Chondrocyte (in vitro differentiated cells): ENCODE data around the gene TOB1. TPM values are rescaled to one million over a fixed set of nuclear protein-coding genes. Genes with fewer than 3 reads are reported as not detected.
A peak's percentile ranks its signal among the peaks of the same experiment; 100 is the strongest.

Source experiments
- DNase-seq: peaks from one replicate; pipeline ENCODE4 v3.0.0; 2021; ENCODE audit warnings: mixed read lengths, low spot score
- H3K27ac Mint-ChIP-seq: one replicate; pipeline ENCODE4 v1.8.0; 2021; ENCODE audit warnings: mild to moderate bottlenecking, moderate library complexity, mixed read lengths; ENCODE audit not compliant: unreplicated experiment
- H3K27me3 Mint-ChIP-seq: 2 replicates; pipeline ENCODE4 v1.8.0; 2021; ENCODE audit warnings: low read depth, mixed read lengths
- H3K36me3 Mint-ChIP-seq: 2 replicates; pipeline ENCODE4 v1.8.0; 2021; ENCODE audit warnings: low read depth, mixed read lengths
- H3K4me1 Mint-ChIP-seq: 2 replicates; pipeline ENCODE4 v1.8.0; 2021; ENCODE audit warnings: low read depth, mild to moderate bottlenecking, mixed read lengths
- H3K4me3 Mint-ChIP-seq: one replicate; pipeline ENCODE4 v1.8.0; 2021; ENCODE audit warnings: mild to moderate bottlenecking, moderate library complexity, mixed read lengths; ENCODE audit not compliant: unreplicated experiment
- H3K9me3 Mint-ChIP-seq: 2 replicates; pipeline ENCODE4 v1.8.0; 2021; ENCODE audit warnings: low read depth, mixed read lengths
- total RNA-seq: library from RNA; stranded (reverse); gene quantifications from 3 replicates; pipeline ENCODE4 v1.2.1, GENCODE V29; 2021
- TF ChIP-seq, protein P1 (sequence below): fragments of 200-600 bp; sonication (generic); IDR thresholded peaks from 2 replicates; pipeline ENCODE4 v1.5.0; 2021; ENCODE audit warnings: antibody characterized with exemption, mild to moderate bottlenecking, moderate library complexity

Gene TOB1
- total RNA-seq, 1 donor from 2014 or later: 36.6 TPM

DNA sequence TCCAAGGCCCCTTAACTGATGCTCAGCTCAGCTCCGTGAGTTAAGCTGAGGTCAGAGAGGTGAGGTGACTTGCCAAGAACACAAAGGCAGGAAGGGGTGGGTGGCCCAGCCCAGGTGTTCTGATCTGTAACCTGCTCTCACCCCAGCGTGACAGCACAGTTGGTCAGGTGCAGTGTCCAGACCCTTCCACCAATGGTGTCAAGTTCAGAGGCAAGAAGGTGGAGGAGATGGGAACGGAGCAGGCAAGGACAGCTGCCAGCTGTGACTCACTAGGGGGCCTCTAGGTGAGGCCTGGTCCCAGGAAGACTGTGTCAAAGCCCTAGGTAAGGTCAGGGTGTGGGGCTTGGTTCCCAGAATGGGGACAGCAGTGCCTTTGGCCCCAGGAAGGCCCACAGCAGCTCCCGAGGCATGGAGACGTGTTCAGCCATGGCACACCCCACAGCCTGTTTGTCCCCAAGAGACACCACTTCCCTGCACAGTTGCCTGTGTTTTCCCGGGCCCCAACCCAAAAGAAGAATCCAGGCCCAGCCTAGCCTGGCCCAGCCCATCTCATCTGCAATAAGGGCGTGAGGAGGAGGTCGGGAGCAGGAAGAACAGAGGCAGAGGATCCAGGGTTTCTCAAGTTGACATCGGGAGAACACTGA lies 23.5 kb downstream of the TOB1 start:
- TF ChIP-seq, protein P1, sequence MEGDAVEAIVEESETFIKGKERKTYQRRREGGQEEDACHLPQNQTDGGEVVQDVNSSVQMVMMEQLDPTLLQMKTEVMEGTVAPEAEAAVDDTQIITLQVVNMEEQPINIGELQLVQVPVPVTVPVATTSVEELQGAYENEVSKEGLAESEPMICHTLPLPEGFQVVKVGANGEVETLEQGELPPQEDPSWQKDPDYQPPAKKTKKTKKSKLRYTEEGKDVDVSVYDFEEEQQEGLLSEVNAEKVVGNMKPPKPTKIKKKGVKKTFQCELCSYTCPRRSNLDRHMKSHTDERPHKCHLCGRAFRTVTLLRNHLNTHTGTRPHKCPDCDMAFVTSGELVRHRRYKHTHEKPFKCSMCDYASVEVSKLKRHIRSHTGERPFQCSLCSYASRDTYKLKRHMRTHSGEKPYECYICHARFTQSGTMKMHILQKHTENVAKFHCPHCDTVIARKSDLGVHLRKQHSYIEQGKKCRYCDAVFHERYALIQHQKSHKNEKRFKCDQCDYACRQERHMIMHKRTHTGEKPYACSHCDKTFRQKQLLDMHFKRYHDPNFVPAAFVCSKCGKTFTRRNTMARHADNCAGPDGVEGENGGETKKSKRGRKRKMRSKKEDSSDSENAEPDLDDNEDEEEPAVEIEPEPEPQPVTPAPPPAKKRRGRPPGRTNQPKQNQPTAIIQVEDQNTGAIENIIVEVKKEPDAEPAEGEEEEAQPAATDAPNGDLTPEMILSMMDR: no peak
- Mint-ChIP-seq H3K4me3 (no peak overlapping the region), H3K27me3 (no peaks in the 10 kb centered on the region), H3K27ac (no peak overlapping the region), H3K4me1 (peaks cover 3% of the 10 kb centered on the region), H3K9me3 (no peaks in the 10 kb centered on the region), H3K36me3 (no peaks in the 10 kb centered on the region)
- peak; percentile 67 for DNase-seq

DNA sequence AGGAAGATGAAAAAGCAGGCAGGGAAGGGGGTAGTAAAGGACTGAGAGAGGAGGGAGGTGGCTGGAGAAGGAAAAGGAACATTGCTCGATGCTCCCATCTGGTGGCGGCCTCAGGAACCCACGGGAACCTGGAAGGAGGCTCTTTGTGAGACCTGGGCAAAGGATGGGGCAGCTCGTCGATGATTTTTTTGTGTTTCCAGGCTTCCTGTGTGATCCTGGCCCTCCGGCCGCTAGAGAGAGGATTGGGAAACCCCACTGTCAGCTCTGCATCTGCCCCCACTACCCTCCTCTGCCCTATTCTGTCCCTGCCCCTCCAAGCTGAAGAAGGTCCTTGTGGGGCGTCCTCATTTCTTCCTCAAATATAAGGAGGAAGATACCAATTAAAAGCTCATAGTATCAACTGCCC lies 24.2 kb downstream of the TOB1 start:
- Mint-ChIP-seq H3K9me3 (no peaks in the 10 kb centered on the region), H3K4me1 (peaks cover 3% of the 10 kb centered on the region), H3K36me3 (no peaks in the 10 kb centered on the region), H3K27ac (no peak overlapping the region), H3K4me3 (no peak overlapping the region), H3K27me3 (no peaks in the 10 kb centered on the region)
- DNase-seq: peak; percentile 62
- TF ChIP-seq, protein P1: peak; percentile 88

DNA sequence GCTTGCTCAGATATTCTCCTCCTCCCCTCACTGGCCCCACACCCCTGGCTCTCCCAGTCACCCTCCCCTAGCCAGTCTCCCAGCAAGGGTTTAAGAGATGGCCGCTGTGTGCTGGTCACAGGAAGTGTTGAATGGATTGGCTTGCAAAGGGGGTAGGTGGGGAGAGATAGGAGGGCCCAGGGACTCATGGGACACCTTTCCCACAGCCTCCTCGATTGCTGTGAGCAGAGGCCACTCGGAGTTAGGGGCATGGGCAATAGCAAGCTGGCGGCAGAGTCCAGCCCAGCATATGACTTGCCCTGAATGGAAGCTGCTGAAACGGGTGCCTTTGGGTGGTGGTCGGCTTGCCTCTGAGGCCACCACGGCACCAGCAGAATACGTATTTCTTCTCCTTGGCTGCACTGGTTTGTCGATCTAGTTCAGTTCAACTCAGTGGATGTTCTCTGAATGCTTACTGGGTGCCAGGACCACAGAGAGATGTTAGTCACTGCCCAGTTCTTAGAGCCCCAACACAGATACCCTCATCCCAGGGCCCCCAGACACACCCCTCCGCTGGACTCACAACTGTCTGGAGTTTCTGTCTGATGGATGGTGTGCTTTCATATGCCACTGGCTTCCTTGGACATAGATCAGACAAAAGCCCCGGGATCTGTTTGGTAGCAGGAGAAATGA lies 24.7 kb downstream of the TOB1 start:
- peak; percentile 63 for DNase-seq
- H3K9me3 Mint-ChIP-seq: no peaks in the 10 kb centered on the region
- H3K36me3 Mint-ChIP-seq: no peaks in the 10 kb centered on the region
- no peak overlapping the region for H3K4me3 Mint-ChIP-seq
- TF ChIP-seq, protein P1: no peak
- H3K4me1 Mint-ChIP-seq: peaks cover 3% of the 10 kb centered on the region
- H3K27ac Mint-ChIP-seq: no peak overlapping the region
- no peaks in the 10 kb centered on the region for H3K27me3 Mint-ChIP-seq

DNA sequence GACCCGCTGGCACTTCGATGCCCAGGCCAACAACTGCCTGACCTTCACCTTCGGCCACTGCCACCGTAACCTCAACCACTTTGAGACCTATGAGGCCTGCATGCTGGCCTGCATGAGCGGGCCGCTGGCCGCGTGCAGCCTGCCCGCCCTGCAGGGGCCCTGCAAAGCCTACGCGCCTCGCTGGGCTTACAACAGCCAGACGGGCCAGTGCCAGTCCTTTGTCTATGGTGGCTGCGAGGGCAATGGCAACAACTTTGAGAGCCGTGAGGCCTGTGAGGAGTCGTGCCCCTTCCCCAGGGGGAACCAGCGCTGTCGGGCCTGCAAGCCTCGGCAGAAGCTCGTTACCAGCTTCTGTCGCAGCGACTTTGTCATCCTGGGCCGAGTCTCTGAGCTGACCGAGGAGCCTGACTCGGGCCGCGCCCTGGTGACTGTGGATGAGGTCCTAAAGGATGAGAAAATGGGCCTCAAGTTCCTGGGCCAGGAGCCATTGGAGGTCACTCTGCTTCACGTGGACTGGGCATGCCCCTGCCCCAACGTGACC lies 25.8 kb downstream of the TOB1 start:
- Mint-ChIP-seq H3K9me3 (no peaks in the 10 kb centered on the region), H3K27me3 (no peaks in the 10 kb centered on the region), H3K27ac (no peak overlapping the region), H3K36me3 (no peaks in the 10 kb centered on the region), H3K4me3 (no peak overlapping the region), H3K4me1 (peaks cover 5% of the 10 kb centered on the region)
- DNase-seq: peak; percentile 84
- TF ChIP-seq, protein P1: no peak

DNA sequence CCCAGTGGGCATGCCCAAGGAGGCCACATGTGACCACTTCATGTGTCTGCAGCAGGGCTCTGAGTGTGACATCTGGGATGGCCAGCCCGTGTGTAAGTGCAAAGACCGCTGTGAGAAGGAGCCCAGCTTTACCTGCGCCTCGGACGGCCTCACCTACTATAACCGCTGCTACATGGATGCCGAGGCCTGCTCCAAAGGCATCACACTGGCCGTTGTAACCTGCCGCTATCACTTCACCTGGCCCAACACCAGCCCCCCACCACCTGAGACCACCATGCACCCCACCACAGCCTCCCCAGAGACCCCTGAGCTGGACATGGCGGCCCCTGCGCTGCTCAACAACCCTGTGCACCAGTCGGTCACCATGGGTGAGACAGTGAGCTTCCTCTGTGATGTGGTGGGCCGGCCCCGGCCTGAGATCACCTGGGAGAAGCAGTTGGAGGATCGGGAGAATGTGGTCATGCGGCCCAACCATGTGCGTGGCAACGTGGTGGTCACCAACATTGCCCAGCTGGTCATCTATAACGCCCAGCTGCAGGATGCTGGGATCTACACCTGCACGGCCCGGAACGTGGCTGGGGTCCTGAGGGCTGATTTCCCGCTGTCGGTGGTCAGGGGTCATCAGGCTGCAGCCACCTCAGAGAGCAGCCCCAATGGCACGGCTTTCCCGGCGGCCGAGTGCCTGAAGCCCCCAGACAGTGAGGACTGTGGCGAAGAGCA lies 26.4 kb downstream of the TOB1 start:
- no peaks in the 10 kb centered on the region for H3K27me3 Mint-ChIP-seq
- H3K36me3 Mint-ChIP-seq: no peaks in the 10 kb centered on the region
- DNase-seq: peak; percentile 87
- no peak overlapping the region for H3K27ac Mint-ChIP-seq
- TF ChIP-seq, protein P1: no peak
- H3K9me3 Mint-ChIP-seq: no peaks in the 10 kb centered on the region
- H3K4me3 Mint-ChIP-seq: no peak overlapping the region
- peaks cover 8% of the 10 kb centered on the region for H3K4me1 Mint-ChIP-seq
